ENCODE measurements around the gene HDAC3. TPM values are rescaled to one million over a fixed set of nuclear protein-coding genes. Genes with fewer than 3 reads are reported as not detected.

HDAC3 gene
- polyA plus RNA-seq, 3 donors, result 92.2 to 123 (median 118) TPM

GRCh38 chr5:141609044-141609443 is 27.6 kb downstream of the HDAC3 start:
- no peak for DNase-seq

- peak; percentile 12 for DNase-seq
These were observed 28.1 kb downstream of the HDAC3 start for GRCh38 chr5:141608557-141608956.

GRCh38 chr5:141608046-141608445 is 28.6 kb downstream of the HDAC3 start:
- no peak for DNase-seq

GRCh38 chr5:141605523-141606277 is 30.9 kb downstream of the HDAC3 start:
- no peak for DNase-seq

- DNase-seq, result peak; percentile 20
These were observed 32.5 kb downstream of the HDAC3 start for GRCh38 chr5:141603923-141604717.

- no peak for DNase-seq
These were observed 34.0 kb downstream of the HDAC3 start for GRCh38 chr5:141602606-141603005.

GRCh38 chr5:141598391-141599345 is 38.0 kb downstream of the HDAC3 start:
- no peak for DNase-seq

GRCh38 chr5:141597814-141598213 is 38.8 kb downstream of the HDAC3 start:
- no peak for DNase-seq

- no peak for DNase-seq
These were observed 39.3 kb downstream of the HDAC3 start for GRCh38 chr5:141597394-141597793.

GRCh38 chr5:141596867-141597266 is 39.8 kb downstream of the HDAC3 start:
- no peak for DNase-seq

- DNase-seq, result no peak
These were observed 46.5 kb downstream of the HDAC3 start for GRCh38 chr5:141590127-141590526.

GRCh38 chr5:141586246-141586645 is 50.4 kb downstream of the HDAC3 start:
- no peak for DNase-seq

GRCh38 chr5:141585594-141585993 is 51.1 kb downstream of the HDAC3 start:
- no peak for DNase-seq

- no peak for DNase-seq
These were observed 62.5 kb downstream of the HDAC3 start for GRCh38 chr5:141574122-141574510.

GRCh38 chr5:141573489-141574121 is 63.0 kb downstream of the HDAC3 start:
- no peak for DNase-seq

Other genes with a start within 250 kb of the HDAC3 start
- 1 to 10 TPM; 4.9 to 6.2 (median 6.2) TPM for gene PCDHGB4, start 249.2 kb downstream of the HDAC3 start, polyA plus RNA-seq (ENCODE audit: insufficient read length in 3 of 3)
- under 1 TPM; 0.78 to 0.85 (median 0.81) TPM for gene PCDHGA8, start 244.2 kb downstream of the HDAC3 start, polyA plus RNA-seq (ENCODE audit: insufficient read length in 3 of 3)
- gene PCDHGB5, start 238.9 kb downstream of the HDAC3 start, polyA plus RNA-seq (ENCODE audit: insufficient read length in 3 of 3), result 10 to 100 TPM in 1 of 3 donors, 1 to 10 TPM in 2; 9.3 to 12.0 (median 9.7) TPM
- 1 to 10 TPM; 4.8 to 6.1 (median 5.5) TPM for gene PCDHGA9, start 234.1 kb downstream of the HDAC3 start, polyA plus RNA-seq (ENCODE audit: insufficient read length in 3 of 3)
- 1 to 10 TPM; 6.8 to 7.8 (median 7.3) TPM for gene PCDHGB6, start 228.8 kb downstream of the HDAC3 start, polyA plus RNA-seq (ENCODE audit: insufficient read length in 3 of 3)
- gene PCDHGA10, start 223.9 kb downstream of the HDAC3 start, polyA plus RNA-seq (ENCODE audit: insufficient read length in 3 of 3), result 1 to 10 TPM; 3.1 to 3.7 (median 3.4) TPM
- gene PCDHGB7, start 219.2 kb downstream of the HDAC3 start, polyA plus RNA-seq (ENCODE audit: insufficient read length in 3 of 3), result 10 to 100 TPM; 11.0 to 17.3 (median 16.1) TPM
- gene PCDHGA11, start 215.8 kb downstream of the HDAC3 start, polyA plus RNA-seq (ENCODE audit: insufficient read length in 3 of 3), result 1 to 10 TPM; 3.8 to 6.3 (median 4.9) TPM
- 1 to 10 TPM; 1.1 to 2.9 (median 1.8) TPM for gene PCDHGA12, start 206.3 kb downstream of the HDAC3 start, polyA plus RNA-seq (ENCODE audit: insufficient read length in 3 of 3)
- 100 to 1,000 TPM in 1 of 3 donors, 10 to 100 TPM in 2; 91.6 to 131 (median 92.5) TPM for gene PCDHGC3, start 160.9 kb downstream of the HDAC3 start, polyA plus RNA-seq (ENCODE audit: insufficient read length in 3 of 3)
- 1 to 10 TPM; 3.3 to 4.3 (median 3.8) TPM for gene PCDHGC4, start 151.8 kb downstream of the HDAC3 start, polyA plus RNA-seq (ENCODE audit: insufficient read length in 3 of 3)
- gene PCDHGC5, start 147.8 kb downstream of the HDAC3 start, polyA plus RNA-seq (ENCODE audit: insufficient read length in 3 of 3), result 1 to 10 TPM in 1 of 3 donors, under 1 TPM in 2; 0.40 to 1.1 (median 0.93) TPM
- 10 to 100 TPM; 70.6 to 81.0 (median 76.5) TPM for gene DIAPH1, start 17.8 kb downstream of the HDAC3 start, polyA plus RNA-seq (ENCODE audit: insufficient read length in 3 of 3)
- 1 to 10 TPM; 1.2 to 1.8 (median 1.4) TPM for gene RELL2, start 148 bp upstream of the HDAC3 start, polyA plus RNA-seq (ENCODE audit: insufficient read length in 3 of 3)
- gene FCHSD1, start 14.6 kb upstream of the HDAC3 start, polyA plus RNA-seq (ENCODE audit: insufficient read length in 3 of 3), result 10 to 100 TPM; 11.4 to 16.2 (median 14.7) TPM
- gene ARAP3, start 45.4 kb upstream of the HDAC3 start, polyA plus RNA-seq (ENCODE audit: insufficient read length in 3 of 3), result 10 to 100 TPM; 20.3 to 25.1 (median 21.6) TPM
- 10 to 100 TPM; 23.9 to 30.4 (median 24.8) TPM for gene PCDH1, start 241.6 kb upstream of the HDAC3 start, polyA plus RNA-seq (ENCODE audit: insufficient read length in 3 of 3)

All from renal pelvis (tissue), 4 donors.